Glomerular endothelial cell (primary cell): ENCODE results near the gene CROT. TPM values are rescaled to one million over a fixed set of nuclear protein-coding genes. Genes with fewer than 3 reads are reported as not detected.
A peak's percentile ranks its signal among the peaks of the same experiment; 100 is the strongest.
"Not testable (repeated sequence)": the region's sequence is repeated elsewhere in the genome, so short reads cannot be mapped to it uniquely, and the experiment has no call there.

ENCODE experiments used
- DNase-seq: peaks from one replicate; pipeline ENCODE4 v3.0.0-alpha.2; 2011; ENCODE audit warnings: low read depth, low spot score; ENCODE audit errors: extremely low read depth
- total RNA-seq: library from RNA; depleted of rRNA; stranded (reverse); fragments of >200 nt; gene quantifications from 2 replicates; pipeline ENCODE4 v1.2.3, GENCODE V29; 2015

Gene CROT
- total RNA-seq = 8.9 and 33.3 TPM in 2 replicates

GRCh38 chr7:87345166-87345927, at the start of gene CROT:
Gene CROT, plus strand, starts transcription at chr7:87345664. Its CDS starts 3,405 bp downstream, at chr7:87349069.
- no peak for DNase-seq

- DNase-seq = no peak
These were observed 44.7 kb upstream of the CROT start for GRCh38 chr7:87300756-87301155.

GRCh38 chr7:87310790-87311419, 34.6 kb upstream of the CROT start:
- no peak for DNase-seq

- DNase-seq = peak; percentile 47
These were observed 33.1 kb upstream of the CROT start for GRCh38 chr7:87312215-87312865.

GRCh38 chr7:87316097-87316700, 29.3 kb upstream of the CROT start:
- DNase-seq = no peak

- DNase-seq = no peak
These were observed 28.5 kb upstream of the CROT start for GRCh38 chr7:87316846-87317552.

- no peak for DNase-seq
These were observed 27.7 kb upstream of the CROT start for GRCh38 chr7:87317691-87318245.

- no peak for DNase-seq
These were observed 26.7 kb upstream of the CROT start for GRCh38 chr7:87318741-87319140.

- DNase-seq = not testable (repeated sequence)
These were observed 26.3 kb upstream of the CROT start for GRCh38 chr7:87319154-87319581.

- DNase-seq = no peak
These were observed 22.6 kb upstream of the CROT start for GRCh38 chr7:87322912-87323311.

GRCh38 chr7:87325576-87326370, 19.7 kb upstream of the CROT start:
- no peak for DNase-seq

GRCh38 chr7:87328281-87328680, 17.2 kb upstream of the CROT start:
- no peak for DNase-seq

- no peak for DNase-seq
These were observed 15.1 kb upstream of the CROT start for GRCh38 chr7:87330316-87330715.

- no peak for DNase-seq
These were observed 14.5 kb upstream of the CROT start for GRCh38 chr7:87330942-87331341.

- no peak for DNase-seq
These were observed 13.7 kb upstream of the CROT start for GRCh38 chr7:87331687-87332252.

- DNase-seq = no peak
These were observed 13.1 kb upstream of the CROT start for GRCh38 chr7:87332321-87332720.

GRCh38 chr7:87336136-87336535, 9.3 kb upstream of the CROT start:
- no peak for DNase-seq

- DNase-seq = no peak
These were observed 8.1 kb upstream of the CROT start for GRCh38 chr7:87337331-87337730.

- peak; percentile 70 for DNase-seq
These were observed 6.0 kb upstream of the CROT start for GRCh38 chr7:87339373-87339897.
